Upper lobe of left lung (tissue), 4 donors: ENCODE data around the gene SAP130.

Source experiments
- CTCF ChIP-seq, 6 experiments: fragments of 450-650 bp in 4 of 6; fragments of 200-600 bp in 2 of 6; sonication (generic) in 2 of 6; IDR thresholded peaks; one replicate each; pipeline ENCODE4 v1.5.1; 2016 to 2019; ENCODE audit warnings: antibody characterized with exemption in 6 of 6
- POLR2A ChIP-seq, 4 donors: fragments of 450-650 bp; IDR thresholded peaks; one replicate each; pipeline ENCODE4 v1.5.1; 2016 to 2017; ENCODE audit warnings: antibody characterized with exemption in 4 of 4, mild to moderate bottlenecking in 2 of 4
- POLR2AphosphoS5 ChIP-seq, 2 donors: sonication (generic); formaldehyde crosslinking; IDR thresholded peaks; one replicate each; pipeline ENCODE4 v1.5.1; 2017; ENCODE audit warnings: antibody characterized with exemption in 2 of 2

- TF ChIP-seq CTCF (IDR thresholded peaks at IDR 0.05) (no peak), POLR2A (IDR thresholded peaks at IDR 0.05) (no peak), POLR2AphosphoS5 (IDR thresholded peaks at IDR 0.05) (no peak)
Observed at GRCh38 chr2:127985026-127985734, 42.7 kb downstream of the SAP130 start.
